Mammary epithelial cell (primary cell): ENCODE measurements around the gene NSF.
"Not testable (repeated sequence)": the region's sequence is repeated elsewhere in the genome, so short reads cannot be mapped to it uniquely, and the experiment has no call there.

Experiments used
- CTCF ChIP-seq, 2 donors: IDR thresholded peaks in 1 of 2; conservative IDR thresholded peaks in 1 of 2; 2 replicates each; pipeline ENCODE4 v1.5.1; 2011 to 2012; ENCODE audit warnings: inconsistent platforms in 2 of 2, low read length in 2 of 2, mild to moderate bottlenecking in 2 of 2, control low read depth in 1 of 2, low read depth in 1 of 2; ENCODE audit not compliant: insufficient read depth in 1 of 2; ENCODE audit errors: extremely low read depth in 1 of 2
- EZH2 ChIP-seq: IDR thresholded peaks from 2 replicates; pipeline ENCODE4 v1.6.1; 2012; ENCODE audit warnings: low read length, inconsistent platforms, borderline replicate concordance

- not testable (repeated sequence) for TF ChIP-seq CTCF (conservative IDR thresholded peaks at IDR 0.05 in 1 of 2, IDR thresholded peaks at IDR 0.05 in 1 of 2; ENCODE audit: extremely low read depth in 1 of 2, insufficient read depth in 1 of 2, low read depth in 1 of 2, low read length in 2 of 2); EZH2
Observed at GRCh38 chr17:46652024-46652643, 61.7 kb downstream of the NSF start.
